ENCODE results near the gene ING3.
"Not testable (repeated sequence)": the region's sequence is repeated elsewhere in the genome, so short reads cannot be mapped to it uniquely, and the experiment has no call there.

Gene ING3

DNA sequence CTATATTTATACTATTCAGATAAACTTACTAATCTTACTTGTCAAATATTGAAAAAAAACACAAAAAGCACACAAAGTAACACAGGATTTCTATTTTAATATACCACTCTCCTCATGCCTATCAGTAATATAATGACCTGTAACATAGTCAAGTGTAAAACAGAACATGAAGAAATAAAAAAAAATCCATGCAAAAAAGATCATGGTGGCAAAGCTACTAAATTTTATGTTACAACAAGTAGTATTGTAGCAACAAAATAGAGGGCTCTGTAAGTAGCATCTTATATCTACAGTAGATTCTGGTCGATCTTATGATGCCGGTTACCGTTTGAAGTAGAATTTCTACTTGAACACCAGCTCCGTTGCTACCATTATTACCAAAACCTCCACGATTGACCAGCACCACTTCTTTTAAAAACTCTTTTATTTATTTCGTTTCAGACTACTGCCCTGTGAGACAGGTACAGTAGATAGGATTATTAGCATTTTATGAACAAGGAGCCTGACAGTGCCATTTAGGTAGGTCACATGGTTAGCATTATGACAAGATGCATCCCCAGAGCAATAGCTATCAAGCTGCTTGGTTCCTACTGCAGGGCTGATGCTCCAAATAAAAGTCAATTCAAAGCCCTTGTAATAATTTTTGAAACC lies 40.0 kb downstream of the ING3 start:
- DNase-seq, result no peak

DNA sequence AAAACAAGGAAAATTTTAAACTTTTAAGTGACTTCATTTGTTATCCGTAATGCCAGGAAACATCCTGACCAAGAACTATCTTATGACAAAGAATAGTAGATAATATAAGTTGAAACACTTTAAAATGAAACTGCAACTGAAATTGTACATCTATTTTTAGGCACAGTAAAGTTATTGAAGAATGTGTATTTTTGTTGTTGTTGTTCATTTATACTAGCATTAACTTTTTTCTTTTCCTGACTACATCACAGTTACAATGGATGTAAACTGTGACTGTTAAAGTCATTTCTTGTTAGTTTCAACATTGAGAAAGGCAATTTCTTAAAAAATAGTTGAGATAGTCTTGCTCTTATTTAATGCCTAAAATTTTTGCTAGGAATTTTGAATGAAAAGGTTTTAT lies 40.6 kb downstream of the ING3 start:
- DNase-seq, result no peak

DNA sequence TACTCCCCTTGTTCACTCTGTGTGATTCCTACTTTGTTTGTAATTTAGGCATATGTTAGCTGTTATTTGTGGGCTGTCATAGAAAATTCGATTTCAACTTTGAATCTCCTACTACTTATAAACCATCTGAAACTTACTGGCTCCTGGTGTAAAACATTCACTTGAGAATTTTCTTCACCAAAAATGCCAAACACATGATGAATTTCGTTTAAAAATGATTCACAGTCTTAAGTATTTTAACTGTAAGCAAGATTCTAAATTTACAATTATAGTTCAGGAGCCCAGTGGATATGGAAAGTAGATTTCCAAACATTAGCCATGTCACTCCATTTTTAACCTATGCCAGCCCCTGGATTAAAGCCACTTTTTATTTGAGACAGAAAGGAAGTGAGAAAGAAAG lies 41.0 kb downstream of the ING3 start:
- no peak for DNase-seq

DNA sequence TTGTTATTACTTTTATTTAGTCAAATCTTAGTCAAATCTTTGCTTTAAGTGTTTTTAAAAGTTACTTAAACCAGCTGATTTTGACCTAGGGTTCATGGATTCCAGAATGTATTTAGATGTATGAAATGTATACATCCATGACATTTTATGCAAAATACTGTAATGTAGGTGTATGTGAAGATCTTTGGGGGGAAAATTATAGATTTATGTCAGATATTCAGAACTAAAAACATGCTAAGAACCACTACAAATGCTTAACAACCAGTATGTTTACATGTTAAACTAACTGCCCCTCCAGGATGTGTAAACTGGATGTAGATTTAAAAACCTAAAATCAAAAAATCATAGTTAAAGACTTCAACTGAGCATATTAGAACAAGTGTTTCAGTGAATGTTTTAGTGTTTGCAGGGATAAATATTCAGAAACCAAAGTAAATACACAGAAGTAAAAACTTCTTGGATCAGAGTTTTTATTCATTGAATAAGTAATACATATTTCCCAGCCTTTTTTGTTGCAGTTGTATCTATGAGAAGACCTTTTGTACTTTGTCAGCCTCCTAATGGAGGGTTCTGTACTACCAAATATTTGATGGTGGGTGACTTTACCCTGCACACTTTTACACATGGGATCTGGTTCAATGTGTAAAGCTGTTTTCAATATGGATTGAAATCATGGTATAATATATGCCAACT lies 41.8 kb downstream of the ING3 start:
- DNase-seq, result no peak

DNA sequence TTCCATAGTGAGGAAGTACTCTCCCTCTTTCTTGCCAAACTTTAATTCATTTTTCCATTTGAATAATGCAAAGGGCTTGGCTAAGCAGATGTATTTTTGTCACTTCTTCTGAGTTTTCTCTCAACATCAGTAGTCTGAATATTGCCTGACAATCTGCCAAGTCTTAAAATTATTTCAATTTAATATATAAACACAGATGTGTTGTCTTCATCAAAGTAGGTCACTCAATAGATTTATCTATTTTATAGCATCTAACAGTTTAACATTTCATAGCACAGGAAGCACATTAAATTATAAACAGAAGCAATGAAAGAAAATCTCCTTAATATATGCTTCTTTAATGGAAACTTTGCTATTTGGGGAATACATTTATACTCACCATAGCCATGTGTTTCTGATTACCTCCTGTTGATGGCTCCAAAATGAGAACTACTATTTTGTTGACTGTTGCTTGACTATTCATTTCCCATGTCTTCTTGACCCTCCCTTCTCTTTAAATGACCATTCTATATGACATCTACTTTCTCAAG lies 42.5 kb downstream of the ING3 start:
- DNase-seq, result no peak

DNA sequence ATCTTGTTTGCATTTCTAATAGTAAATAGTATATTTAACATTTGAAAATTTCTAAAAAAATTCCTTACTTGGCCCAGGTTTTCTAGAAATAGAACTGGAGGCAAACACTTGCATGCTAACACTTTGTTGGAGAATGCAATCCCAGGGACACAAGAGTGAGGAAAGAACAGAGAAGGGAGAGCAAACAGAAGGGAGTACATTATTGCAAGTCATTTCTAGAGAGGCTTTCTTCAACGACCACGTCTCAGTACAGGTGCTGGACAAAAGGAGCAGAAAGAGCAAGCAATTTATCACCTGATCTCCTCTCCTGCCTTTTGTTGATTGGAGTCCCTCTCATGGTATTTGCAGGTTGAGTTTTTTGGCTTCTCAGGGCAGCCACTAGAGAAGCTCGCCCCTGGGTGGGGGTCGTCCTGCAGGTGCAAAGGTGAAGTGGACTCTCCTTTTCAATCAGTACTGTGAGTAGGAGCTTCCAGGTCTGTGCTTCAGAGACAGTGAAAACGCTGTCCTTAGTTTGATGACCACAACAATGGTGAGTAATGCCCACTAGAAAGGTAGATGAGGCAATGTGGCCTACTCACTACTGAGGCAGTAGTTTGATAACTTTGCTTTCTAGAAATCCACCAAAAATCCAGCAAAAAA lies 43.1 kb downstream of the ING3 start:
- no peak for DNase-seq

DNA sequence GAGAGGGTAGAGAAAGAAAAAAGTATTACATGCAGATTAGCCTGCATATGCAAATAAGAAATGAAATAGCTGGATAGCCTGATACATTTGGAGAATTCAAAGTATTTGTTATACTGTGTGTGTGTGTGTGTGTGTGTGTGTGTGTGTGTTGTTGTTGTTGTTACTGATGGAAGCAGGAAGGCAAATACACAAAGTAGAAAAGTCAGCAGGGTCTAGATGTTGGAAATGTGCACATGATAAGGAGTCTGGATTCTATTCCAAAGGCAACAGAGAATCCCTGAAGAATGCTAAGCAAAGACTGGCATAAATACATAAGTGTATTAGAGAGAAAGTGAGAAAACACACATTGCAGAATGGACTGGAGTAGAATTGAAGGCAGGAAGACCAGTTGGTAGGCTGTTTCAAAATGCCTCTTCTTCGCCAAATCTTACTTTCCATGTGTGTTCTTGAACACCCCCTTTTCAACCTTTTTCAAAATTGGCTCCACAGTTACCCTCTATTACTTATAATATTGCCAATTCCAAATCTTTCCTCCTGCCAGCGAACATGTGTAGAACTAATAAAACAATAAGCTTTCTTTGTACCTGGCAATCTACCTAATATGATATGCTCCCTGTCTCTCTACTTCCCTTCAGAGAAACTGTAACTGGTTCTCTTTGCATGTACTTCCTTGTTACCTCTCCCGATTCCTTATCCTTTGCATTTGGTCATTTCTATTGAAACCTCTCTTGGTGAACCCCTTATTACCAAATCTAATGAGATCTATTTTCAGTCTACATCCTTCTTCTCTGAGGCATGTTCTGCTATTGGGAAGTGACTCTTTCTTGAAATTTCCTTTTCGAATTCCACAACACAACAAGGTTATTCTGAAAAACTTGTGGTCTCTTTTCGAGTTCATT lies 44.2 kb downstream of the ING3 start:
- DNase-seq, result no peak

DNA sequence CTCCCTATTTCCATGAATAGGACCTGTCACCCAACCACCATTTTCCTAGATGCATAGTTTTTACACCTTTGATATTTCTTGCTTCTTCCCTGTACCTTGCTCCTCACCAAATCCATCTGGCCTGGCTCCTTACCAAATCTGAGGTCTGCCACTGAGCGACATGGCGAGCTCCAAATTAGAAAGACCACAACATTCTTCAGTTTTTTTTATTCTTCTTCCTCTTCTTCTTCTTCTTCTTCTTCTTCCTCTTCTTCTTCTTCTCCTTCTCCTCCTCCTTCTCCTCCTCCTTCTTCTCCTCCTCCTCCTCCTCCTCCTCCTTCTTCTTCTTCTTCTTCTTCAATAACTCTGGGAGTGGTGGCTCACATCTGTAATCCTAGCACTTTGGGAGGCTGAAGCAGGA lies 45.1 kb downstream of the ING3 start:
- no peak for DNase-seq

DNA sequence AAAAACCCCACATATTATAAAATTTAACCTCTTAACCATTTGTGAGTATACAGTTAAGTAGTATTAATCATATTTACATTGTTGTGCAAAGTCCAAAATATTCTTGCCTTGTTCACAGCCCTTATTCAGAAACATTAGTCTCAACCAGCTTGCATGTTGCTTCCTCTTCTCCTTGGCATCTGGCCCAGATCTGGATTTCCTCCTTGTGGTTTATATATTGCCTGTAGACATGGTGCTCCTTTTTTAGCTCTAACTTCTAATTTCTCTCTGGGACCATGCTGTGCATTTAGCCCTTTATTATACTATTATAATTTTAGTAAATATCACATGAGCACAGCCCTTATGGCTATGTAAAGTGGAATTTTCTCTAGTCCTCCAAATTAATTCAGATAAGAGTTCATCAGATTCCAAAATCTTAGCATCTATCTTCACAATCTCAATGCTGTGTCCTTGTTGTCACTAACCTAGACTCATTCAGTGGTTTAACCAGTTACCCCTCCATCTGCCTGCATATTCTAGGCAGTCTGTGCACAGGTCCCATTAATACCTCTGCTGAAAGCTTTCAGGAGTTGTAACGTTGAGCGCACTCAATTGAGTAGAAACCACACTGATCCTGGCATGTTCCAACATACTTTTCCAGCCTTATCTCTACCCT lies 45.9 kb downstream of the ING3 start:
- no peak for DNase-seq

DNA sequence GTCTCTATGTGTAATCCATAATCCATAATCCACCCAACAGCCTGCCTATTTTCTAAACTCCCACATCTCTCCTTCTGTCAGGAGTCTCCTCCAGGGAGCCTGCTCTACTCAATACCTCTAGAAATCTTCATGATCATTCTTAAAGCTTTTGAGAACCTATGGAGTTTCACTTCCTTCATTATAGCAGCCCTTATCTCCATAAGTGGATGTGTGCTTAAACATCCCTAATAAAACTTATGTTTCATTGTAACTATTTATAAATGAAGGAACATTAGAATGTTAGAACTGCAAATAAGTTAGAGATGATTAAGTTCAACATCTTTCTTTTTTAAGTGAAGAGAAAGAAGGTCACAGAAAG lies 46.4 kb downstream of the ING3 start:
- no peak for DNase-seq

DNA sequence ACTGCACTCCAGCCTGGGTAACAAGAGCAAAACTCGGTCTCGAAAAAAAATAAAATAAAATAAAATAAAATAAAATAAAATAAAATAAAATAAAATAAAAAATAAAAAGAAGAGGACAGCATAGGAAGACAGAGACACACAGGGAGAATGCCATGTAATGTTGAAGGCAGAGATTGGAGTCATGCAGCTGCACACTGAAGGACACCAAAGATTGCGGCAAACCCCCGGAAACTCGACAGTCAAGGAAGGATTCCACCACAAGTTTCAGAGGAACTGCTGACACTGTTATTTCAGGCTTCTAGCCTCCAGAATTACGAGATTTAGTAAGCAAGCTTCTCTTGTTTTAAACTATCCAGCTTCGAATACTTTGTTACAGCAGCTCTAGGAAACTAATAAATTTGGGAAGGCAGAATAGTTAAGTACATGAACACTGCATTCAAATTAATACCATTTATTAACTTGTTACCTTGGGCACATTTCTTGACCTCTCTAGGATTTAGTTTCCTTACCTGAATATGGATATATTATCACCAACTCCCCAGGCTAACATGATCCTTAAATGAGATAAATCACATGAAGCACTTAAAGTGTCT lies 47.4 kb downstream of the ING3 start:
- DNase-seq, result no peak

DNA sequence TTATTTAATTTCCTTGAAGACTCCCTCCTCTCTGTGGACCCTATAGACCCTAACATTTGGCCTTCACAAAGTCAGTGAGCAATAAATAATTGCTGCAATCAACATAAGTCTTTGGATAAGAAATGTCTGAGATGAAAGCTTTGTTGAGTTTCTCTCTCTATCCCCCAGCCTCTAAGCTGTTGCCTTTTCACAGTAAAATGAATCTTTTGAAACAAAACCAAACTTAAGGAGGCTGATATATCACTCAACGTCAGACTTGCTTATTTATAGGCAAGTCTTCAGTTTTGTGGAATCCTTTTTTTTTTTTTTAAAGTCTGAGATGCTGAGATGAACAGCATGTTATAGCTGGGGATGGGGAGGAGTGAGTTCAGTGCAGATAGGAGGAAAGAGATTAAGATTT lies 47.9 kb downstream of the ING3 start:
- no peak for DNase-seq

DNA sequence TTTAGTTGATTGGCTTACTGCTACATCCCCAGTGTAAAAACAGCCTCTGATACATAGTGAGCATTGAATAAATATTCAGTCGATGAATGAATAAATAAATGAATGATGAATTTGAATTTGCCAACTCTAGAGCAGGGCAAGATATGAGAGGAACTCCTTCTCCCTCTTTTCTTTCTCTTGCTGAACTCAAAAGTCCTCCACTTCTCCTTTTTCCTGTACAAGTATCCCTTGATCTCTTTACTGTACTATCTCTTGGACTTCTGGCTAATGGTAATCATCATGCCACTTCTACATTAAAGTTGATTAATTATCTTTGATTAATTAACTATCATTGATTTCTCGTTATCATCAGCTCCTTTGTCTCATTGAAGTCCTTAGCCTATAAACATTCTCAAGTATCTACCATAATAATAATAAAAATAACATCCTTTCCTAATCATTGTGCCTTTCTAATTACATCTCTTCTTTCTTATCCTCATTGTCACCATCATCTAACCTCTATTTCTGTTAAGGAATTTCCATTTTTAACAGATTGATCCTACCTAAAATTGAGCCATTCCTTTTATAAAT lies 48.5 kb downstream of the ING3 start:
- no peak for DNase-seq

DNA sequence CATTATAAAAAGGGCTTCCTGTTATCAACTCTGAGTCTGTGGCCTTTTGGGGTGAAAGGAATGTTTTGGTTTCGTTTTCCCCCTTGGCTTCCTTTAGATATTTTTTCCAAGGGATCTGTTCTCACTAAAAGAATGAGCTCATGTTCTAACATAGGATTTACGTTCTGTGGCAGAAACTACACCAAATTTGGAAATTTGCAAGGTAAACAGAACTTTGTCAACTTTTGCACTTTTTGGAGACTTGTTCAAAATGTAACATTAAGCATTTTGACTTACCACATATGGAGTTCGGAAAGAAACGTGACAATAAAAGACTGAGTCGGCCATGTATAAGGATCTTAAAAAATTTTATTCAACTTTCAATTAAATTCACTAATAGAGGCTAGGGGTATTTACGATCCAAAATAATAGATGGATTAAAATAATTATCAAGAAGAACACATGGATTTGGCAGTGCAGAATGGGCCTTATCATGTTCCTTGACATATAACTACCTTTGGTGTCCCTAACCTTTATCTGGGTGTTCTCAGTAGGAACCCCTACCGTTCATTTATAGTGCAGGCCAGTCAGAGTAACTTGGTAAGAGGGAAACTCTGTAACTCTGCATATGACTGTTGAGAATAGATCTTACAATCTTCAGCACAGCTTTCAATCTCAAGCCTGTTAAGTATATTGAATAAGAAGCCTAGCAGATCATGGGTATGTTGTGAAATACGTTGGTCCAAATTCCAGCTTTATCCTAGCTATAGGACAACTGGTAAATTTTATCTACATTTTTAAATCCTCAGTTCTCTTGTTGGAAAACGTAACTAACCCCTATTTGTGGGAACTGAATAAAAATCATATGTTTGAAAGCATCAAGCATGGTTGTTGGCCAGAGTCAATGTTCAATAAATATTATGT lies 49.8 kb downstream of the ING3 start:
- DNase-seq, result no peak

DNA sequence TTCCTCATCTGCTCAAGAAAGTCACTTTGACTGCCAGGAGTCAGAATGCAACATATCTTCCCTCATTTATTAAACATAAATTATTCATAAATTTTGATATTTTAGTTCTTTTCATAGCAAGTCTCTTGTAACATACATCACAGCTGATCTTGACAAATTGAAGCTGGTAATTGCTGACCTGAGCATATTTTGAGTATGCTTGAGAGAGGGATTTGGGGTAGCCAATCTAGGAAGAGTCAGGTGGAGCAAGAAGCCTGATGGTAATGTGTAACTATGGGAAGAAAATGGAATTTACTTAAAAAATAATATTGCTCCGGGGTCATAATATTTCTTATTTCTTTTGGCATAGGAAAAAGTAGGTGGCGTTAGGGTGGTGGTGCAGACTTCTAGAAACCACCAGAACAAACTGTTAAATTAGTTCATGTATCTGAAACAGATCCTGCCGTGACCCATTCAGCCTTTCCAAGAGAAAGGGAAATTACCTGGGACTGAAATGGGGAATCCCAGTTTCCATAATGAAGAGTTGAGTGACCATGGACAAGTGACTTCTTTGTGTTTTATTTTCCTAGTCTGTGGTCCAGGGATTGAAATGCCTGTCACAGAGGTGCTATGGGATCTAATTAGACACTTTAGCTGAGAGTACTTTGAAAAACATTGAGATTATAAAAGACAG lies 50.8 kb downstream of the ING3 start:
- DNase-seq, result no peak

DNA sequence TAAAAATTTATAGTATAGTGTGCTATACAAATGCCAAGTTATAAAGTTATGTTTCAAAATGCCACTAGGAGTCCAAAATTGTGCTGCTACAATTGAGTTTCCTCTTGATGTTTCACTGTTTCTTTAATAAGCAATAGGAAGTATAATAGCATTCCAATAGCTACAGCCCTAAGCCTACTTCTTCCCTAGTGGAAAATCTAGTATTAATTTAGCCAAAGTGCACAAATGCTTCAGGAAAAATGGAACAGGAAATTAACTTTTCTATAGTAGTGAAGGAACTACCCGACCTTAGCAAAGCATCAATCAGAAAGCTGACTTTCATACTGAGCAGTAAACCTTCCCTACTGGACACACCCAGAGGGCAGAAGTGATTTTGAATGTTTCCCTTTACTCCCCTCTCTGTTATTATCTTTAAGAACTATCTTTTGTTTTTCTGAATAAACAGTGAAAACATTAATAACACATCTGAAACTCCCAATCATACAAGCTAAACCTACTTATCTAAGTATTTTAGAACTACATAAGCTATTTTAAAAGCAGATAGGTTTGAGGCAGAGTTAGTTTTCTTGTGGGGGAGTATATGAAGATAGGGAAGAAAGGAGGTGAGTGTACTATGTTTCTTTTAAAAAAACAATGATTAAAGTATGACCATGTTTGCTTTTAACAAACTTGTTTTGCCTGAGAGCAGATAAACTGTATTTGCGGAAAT lies 51.6 kb downstream of the ING3 start:
- DNase-seq, result no peak

DNA sequence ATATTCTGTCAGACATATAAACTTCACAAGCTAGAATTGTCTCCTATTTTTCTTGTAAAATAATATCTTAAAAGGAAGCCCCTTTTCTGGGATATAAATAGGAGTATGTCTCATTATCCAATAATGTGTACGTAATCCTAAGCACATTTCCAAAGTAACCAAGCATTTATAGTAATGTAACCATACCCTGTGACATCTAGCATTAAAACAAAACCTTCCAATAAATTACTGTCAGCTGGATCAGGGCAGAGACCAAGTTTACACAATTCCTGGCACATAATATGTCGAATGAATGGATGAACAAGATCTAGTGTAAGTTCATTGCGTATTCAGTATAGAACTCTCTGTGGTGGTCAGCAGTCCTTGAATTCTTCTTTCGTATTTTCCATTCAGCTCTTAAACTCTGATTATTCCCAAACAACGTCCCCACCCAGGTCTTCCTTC lies 52.2 kb downstream of the ING3 start:
- no peak for DNase-seq

DNA sequence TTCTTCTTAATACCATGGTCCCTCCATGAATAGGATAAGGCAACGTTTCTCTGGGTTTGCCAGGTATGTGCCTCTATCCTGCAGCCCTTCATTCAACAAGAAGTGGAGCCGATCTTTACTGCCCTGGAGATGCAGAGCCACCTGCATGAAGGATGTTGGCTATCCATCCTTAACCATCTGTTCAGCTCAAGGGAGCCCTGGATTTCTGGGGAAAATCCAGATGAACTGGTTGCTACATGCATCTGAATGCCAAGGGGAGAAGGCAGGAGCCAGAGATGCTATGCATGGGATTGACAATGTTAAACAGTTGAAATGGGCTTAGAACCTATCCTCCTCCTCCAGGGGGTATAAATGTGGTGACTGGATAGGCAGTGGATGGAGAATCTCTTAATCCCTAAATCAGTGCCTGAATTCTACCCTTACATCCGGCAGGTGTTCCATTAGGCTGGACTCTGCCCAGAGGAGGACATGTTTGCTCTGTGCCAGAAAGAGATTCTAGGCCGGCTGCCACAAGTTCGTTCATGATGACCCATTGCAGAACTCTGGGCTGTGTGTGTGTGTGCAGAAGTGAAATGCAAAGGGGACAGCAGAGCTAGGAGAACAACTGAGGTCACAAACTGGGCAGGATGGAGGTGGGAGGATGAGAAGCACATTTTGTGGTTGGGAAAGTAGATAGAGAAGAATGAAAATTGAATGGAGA lies 53.6 kb downstream of the ING3 start:
- DNase-seq, result no peak

DNA sequence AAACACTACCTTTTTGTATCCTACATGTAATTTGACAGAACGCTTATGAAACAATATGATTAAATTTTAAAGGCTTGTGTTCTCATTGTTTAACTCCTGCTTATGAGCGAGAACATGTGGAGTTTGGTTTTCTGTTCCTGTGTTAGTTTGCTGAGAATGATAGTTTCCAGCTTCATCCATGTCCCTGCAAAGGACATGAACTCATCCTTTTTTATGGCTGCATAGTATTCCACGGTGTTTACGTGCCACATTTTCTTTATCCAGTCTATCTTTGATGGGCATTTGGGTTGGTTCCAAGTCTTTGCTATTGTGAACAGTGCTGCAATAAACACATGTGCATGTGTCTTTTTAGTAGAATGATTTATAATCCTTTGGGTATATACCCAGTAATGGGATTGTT lies 54.5 kb downstream of the ING3 start:
- not testable (repeated sequence) for DNase-seq

Data from NCI-H1417 treated with DMSO at 0.1 percent for 48 hours (cell line).